Liver (tissue), 3 donors: ENCODE results near the gene MYO5C.

Source experiments
- FOXA1 ChIP-seq: IDR thresholded peaks from 2 replicates; pipeline ENCODE4 v1.6.1; 2016; ENCODE audit warnings: antibody characterized with exemption
- GABPA ChIP-seq, 2 donors: IDR thresholded peaks in 1 of 2; conservative IDR thresholded peaks in 1 of 2; 2 replicates each; pipeline ENCODE4 v1.6.1; 2016; ENCODE audit warnings: antibody characterized with exemption in 2 of 2, mild to moderate bottlenecking in 1 of 2, moderate library complexity in 1 of 2
- HNF4G ChIP-seq: IDR thresholded peaks from 2 replicates; pipeline ENCODE4 v1.6.1; 2016; ENCODE audit warnings: antibody characterized with exemption
- JUND ChIP-seq, 2 donors: IDR thresholded peaks; 2 replicates each; pipeline ENCODE4 v1.6.1; 2016; ENCODE audit warnings: antibody characterized with exemption in 2 of 2
- RAD21 ChIP-seq, 2 donors: IDR thresholded peaks; 2 replicates each; pipeline ENCODE4 v1.6.1; 2016; ENCODE audit warnings: antibody characterized with exemption in 2 of 2, mild to moderate bottlenecking in 2 of 2
- RXRA ChIP-seq, 2 donors: IDR thresholded peaks; 2 replicates each; pipeline ENCODE4 v1.6.1; 2017 to 2018; ENCODE audit warnings: antibody characterized with exemption in 2 of 2, mild to moderate bottlenecking in 1 of 2
- TAF1 ChIP-seq: conservative IDR thresholded peaks from 2 replicates; pipeline ENCODE4 v1.6.1; 2016; ENCODE audit warnings: antibody characterized with exemption, mild to moderate bottlenecking
- TF ChIP-seq, protein P1 (sequence below): fragments of 150-350 bp; IDR thresholded peaks from 2 replicates; pipeline ENCODE4 v1.5.1; 2017; ENCODE audit warnings: improper control_type of control experiment, low read depth, low read length; ENCODE audit not compliant: missing input control
- TF ChIP-seq, protein P2 (sequence below): IDR thresholded peaks from 2 replicates; pipeline ENCODE4 v1.6.1; 2016; ENCODE audit warnings: antibody characterized with exemption, mild to moderate bottlenecking
- donor health status: healthy.
- donor health status: healthy.

DNA sequence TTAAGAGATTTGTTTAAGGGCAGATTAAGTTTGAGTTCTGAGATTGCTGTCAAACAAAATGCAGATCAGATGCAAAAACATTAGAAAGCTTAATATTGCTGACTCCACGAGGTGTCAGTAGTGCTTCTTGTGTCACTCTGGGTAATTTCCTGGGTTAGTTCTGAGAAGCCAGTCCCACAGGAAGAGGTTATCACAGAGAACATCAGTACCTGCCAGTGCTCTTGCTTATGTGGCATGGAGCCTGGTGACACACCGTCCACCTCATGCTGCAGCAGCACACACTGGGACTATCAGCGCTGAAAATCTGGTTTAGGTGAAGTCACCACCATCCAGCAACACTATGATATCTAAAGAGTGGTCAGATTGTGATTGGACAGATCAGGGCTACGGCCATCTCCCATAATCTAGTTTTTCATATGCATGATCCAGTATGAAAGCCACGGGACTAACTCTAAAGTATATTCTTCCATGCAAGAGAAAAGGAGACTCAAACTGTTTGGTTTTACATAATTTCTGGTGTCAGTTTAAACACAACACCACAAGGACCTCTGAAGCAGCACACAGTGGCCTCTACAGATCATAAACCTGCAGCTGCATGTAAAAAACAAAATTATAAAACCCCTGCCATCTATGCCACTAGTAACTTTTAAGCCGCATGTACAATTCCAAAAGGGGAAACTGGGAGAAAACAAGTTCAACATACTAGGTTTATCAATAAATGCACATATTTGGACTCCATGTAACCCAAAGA is 36.1 kb upstream of the MYO5C start:
- TF ChIP-seq, protein P1, sequence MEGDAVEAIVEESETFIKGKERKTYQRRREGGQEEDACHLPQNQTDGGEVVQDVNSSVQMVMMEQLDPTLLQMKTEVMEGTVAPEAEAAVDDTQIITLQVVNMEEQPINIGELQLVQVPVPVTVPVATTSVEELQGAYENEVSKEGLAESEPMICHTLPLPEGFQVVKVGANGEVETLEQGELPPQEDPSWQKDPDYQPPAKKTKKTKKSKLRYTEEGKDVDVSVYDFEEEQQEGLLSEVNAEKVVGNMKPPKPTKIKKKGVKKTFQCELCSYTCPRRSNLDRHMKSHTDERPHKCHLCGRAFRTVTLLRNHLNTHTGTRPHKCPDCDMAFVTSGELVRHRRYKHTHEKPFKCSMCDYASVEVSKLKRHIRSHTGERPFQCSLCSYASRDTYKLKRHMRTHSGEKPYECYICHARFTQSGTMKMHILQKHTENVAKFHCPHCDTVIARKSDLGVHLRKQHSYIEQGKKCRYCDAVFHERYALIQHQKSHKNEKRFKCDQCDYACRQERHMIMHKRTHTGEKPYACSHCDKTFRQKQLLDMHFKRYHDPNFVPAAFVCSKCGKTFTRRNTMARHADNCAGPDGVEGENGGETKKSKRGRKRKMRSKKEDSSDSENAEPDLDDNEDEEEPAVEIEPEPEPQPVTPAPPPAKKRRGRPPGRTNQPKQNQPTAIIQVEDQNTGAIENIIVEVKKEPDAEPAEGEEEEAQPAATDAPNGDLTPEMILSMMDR = peak; percentile 39
- TF ChIP-seq RAD21 (IDR thresholded peaks at IDR 0.05) (peak; percentile 81 to 82), FOXA1 (no peak), JUND (IDR thresholded peaks at IDR 0.05) (no peak), HNF4G (no peak), TAF1 (no peak), GABPA (IDR thresholded peaks at IDR 0.05 in 1 of 2, conservative IDR thresholded peaks at IDR 0.05 in 1 of 2) (no peak), RXRA (IDR thresholded peaks at IDR 0.05) (no peak)
- TF ChIP-seq, protein P2, sequence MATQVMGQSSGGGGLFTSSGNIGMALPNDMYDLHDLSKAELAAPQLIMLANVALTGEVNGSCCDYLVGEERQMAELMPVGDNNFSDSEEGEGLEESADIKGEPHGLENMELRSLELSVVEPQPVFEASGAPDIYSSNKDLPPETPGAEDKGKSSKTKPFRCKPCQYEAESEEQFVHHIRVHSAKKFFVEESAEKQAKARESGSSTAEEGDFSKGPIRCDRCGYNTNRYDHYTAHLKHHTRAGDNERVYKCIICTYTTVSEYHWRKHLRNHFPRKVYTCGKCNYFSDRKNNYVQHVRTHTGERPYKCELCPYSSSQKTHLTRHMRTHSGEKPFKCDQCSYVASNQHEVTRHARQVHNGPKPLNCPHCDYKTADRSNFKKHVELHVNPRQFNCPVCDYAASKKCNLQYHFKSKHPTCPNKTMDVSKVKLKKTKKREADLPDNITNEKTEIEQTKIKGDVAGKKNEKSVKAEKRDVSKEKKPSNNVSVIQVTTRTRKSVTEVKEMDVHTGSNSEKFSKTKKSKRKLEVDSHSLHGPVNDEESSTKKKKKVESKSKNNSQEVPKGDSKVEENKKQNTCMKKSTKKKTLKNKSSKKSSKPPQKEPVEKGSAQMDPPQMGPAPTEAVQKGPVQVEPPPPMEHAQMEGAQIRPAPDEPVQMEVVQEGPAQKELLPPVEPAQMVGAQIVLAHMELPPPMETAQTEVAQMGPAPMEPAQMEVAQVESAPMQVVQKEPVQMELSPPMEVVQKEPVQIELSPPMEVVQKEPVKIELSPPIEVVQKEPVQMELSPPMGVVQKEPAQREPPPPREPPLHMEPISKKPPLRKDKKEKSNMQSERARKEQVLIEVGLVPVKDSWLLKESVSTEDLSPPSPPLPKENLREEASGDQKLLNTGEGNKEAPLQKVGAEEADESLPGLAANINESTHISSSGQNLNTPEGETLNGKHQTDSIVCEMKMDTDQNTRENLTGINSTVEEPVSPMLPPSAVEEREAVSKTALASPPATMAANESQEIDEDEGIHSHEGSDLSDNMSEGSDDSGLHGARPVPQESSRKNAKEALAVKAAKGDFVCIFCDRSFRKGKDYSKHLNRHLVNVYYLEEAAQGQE = no peak
